Cardiac fibroblast (primary cell): ENCODE data around the gene NCS1.

ENCODE experiments used
- DNase-seq, 2 donors: peaks; one replicate each; pipeline versions ENCODE4 v3.0.0 to v3.0.0-alpha.2; 2010; ENCODE audit warnings: low read depth in 2 of 2
- H3K4me3 ChIP-seq, 2 donors: replicated peaks in 1 of 2; 1 replicate in 1 of 2; 2 replicates in 1 of 2; pipeline ENCODE4 v1.5.1; 2011; ENCODE audit warnings: low read depth in 2 of 2, low read length in 2 of 2, mild to moderate bottlenecking in 2 of 2, moderate library complexity in 1 of 2
- CTCF ChIP-seq: IDR thresholded peaks from one replicate; pipeline ENCODE4 v1.5.1; 2011; ENCODE audit warnings: low read depth, mild to moderate bottlenecking, low read length, inconsistent platforms

NCS1 gene

GRCh38 chr9:130185490-130186031, 13.4 kb downstream of the NCS1 start:
- DNase-seq, result peak in 1 of 2 donors; percentile 54
- no peak overlapping the region for H3K4me3 ChIP-seq
- no peak for TF ChIP-seq CTCF

- no peak for TF ChIP-seq CTCF
- no peak overlapping the region for H3K4me3 ChIP-seq
- no peak for DNase-seq
Measured at GRCh38 chr9:130186051-130186450, 13.8 kb downstream of the NCS1 start.

GRCh38 chr9:130186839-130187522, 14.8 kb downstream of the NCS1 start:
- no peak for TF ChIP-seq CTCF
- no peak overlapping the region for H3K4me3 ChIP-seq
- DNase-seq, result peak; percentile 47 to 54

- no peak for TF ChIP-seq CTCF
- no peak for DNase-seq
- H3K4me3 ChIP-seq, result no peak overlapping the region
Measured at GRCh38 chr9:130187523-130187846, 15.3 kb downstream of the NCS1 start.

GRCh38 chr9:130188860-130189481, 16.8 kb downstream of the NCS1 start:
- TF ChIP-seq CTCF, result no peak
- DNase-seq, result no peak
- no peak overlapping the region for H3K4me3 ChIP-seq

GRCh38 chr9:130189840-130190239, 17.6 kb downstream of the NCS1 start:
- H3K4me3 ChIP-seq, result no peak overlapping the region
- no peak for TF ChIP-seq CTCF
- peak; percentile 77 to 78 for DNase-seq
